WTC11 (cell line): ENCODE measurements around the gene RETREG2. TPM values are rescaled to one million over a fixed set of nuclear protein-coding genes. Genes with fewer than 3 reads are reported as not detected.

Experiments used
- ATAC-seq: fragments of 200-7000 bp; cut with Tn5 transposase; 2 replicates; pipeline ENCODE4 v1.10.0; 2021; ENCODE audit warnings: mild to moderate bottlenecking, moderate library complexity
- CTCF ChIA-PET: fragments of 300-600 bp; sonication (Branson Sonifier 250); formaldehyde crosslinking; loops from one replicate; lab custom pipeline; 2021; ENCODE audit warnings: antibody characterized with exemption; lab: Charles Lee
- POLR2A ChIA-PET: fragments of 350-600 bp; sonication (Branson Sonifier 250); formaldehyde crosslinking; loops from one replicate; lab custom pipeline; 2021; ENCODE audit warnings: antibody characterized with exemption; lab: Charles Lee
- DNase-seq: peaks from one replicate; pipeline ENCODE4 v3.0.0; 2021; ENCODE audit warnings: low spot score
- H3K27ac Mint-ChIP-seq: 2 replicates; pipeline ENCODE4 v1.8.0; 2021; ENCODE audit warnings: mixed read lengths
- H3K27me3 Mint-ChIP-seq: 2 replicates; pipeline ENCODE4 v1.8.0; 2021; ENCODE audit warnings: low read depth, mild to moderate bottlenecking, moderate library complexity, mixed read lengths
- H3K36me3 Mint-ChIP-seq: 2 replicates; pipeline ENCODE4 v1.8.0; 2021; ENCODE audit warnings: mixed read lengths
- H3K4me1 Mint-ChIP-seq: 2 replicates; pipeline ENCODE4 v1.8.0; 2022; ENCODE audit warnings: mixed read lengths
- H3K4me3 Mint-ChIP-seq: 2 replicates; pipeline ENCODE4 v1.8.0; 2021; ENCODE audit warnings: mild to moderate bottlenecking, moderate library complexity, mixed read lengths
- H3K9me3 Mint-ChIP-seq: 2 replicates; pipeline ENCODE4 v1.8.0; 2021; ENCODE audit warnings: mixed read lengths
- ARID4B ChIP-seq: sonication (generic); formaldehyde crosslinking; IDR thresholded peaks from 2 replicates; pipeline ENCODE4 v1.8.0; 2023; ENCODE audit warnings: missing genetic modification reagents, mild to moderate bottlenecking, borderline replicate concordance
- CREM ChIP-seq: sonication (generic); formaldehyde crosslinking; IDR thresholded peaks from 2 replicates; pipeline ENCODE4 v1.8.1; 2022; ENCODE audit warnings: mild to moderate bottlenecking, missing genetic modification reagents, moderate library complexity
- E2F4 ChIP-seq: sonication (generic); formaldehyde crosslinking; IDR thresholded peaks from 2 replicates; pipeline ENCODE4 v1.8.1; 2022; ENCODE audit warnings: low read depth, mild to moderate bottlenecking, moderate library complexity, missing genetic modification reagents, borderline replicate concordance
- ELF4 ChIP-seq: sonication (generic); formaldehyde crosslinking; IDR thresholded peaks from 2 replicates; pipeline ENCODE4 v1.8.1; 2022; ENCODE audit warnings: low read depth, mild to moderate bottlenecking, moderate library complexity, missing genetic modification reagents
- ESRRA ChIP-seq: sonication (generic); formaldehyde crosslinking; IDR thresholded peaks from 2 replicates; pipeline ENCODE4 v1.8.1; 2022; ENCODE audit warnings: mild to moderate bottlenecking, missing genetic modification reagents, borderline replicate concordance
- FOXK1 ChIP-seq: sonication (generic); formaldehyde crosslinking; IDR thresholded peaks from 2 replicates; pipeline ENCODE4 v1.8.0; 2022; ENCODE audit warnings: mild to moderate bottlenecking, moderate library complexity, missing genetic modification reagents
- FOXP4 ChIP-seq: sonication (generic); formaldehyde crosslinking; IDR thresholded peaks from 2 replicates; pipeline ENCODE4 v1.8.0; 2022; ENCODE audit warnings: mild to moderate bottlenecking, missing genetic modification reagents
- GTF2I ChIP-seq: fragments of 250-450 bp; sonication (Bioruptor Pico); conservative IDR thresholded peaks from 2 replicates; pipeline ENCODE4 v1.4.0; 2021; ENCODE audit warnings: mild to moderate bottlenecking
- JAZF1 ChIP-seq: fragments of 250-450 bp; sonication (Bioruptor Pico); IDR thresholded peaks from 2 replicates; pipeline ENCODE4 v1.9.0; 2021; ENCODE audit warnings: moderate library complexity, mild to moderate bottlenecking, inconsistent platforms
- KAT7 ChIP-seq: sonication (generic); formaldehyde crosslinking; IDR thresholded peaks from 2 replicates; pipeline ENCODE4 v1.8.1; 2023; ENCODE audit warnings: missing genetic modification reagents, mild to moderate bottlenecking, borderline replicate concordance
- MAX ChIP-seq: sonication (generic); formaldehyde crosslinking; IDR thresholded peaks from 2 replicates; pipeline ENCODE4 v1.8.0; 2022; ENCODE audit warnings: mild to moderate bottlenecking, missing genetic modification reagents
- NR2C2 ChIP-seq: sonication (generic); formaldehyde crosslinking; IDR thresholded peaks from 2 replicates; pipeline ENCODE4 v1.8.0; 2022; ENCODE audit warnings: mild to moderate bottlenecking, missing genetic modification reagents
- SMAD3 ChIP-seq: sonication (generic); formaldehyde crosslinking; IDR thresholded peaks from 2 replicates; pipeline ENCODE4 v1.8.0; 2022; ENCODE audit warnings: missing genetic modification reagents, mild to moderate bottlenecking, borderline replicate concordance
- SP1 ChIP-seq: sonication (generic); formaldehyde crosslinking; conservative IDR thresholded peaks from 2 replicates; pipeline ENCODE4 v1.8.1; 2022; ENCODE audit warnings: missing genetic modification reagents
- STAT6 ChIP-seq: sonication (generic); formaldehyde crosslinking; conservative IDR thresholded peaks from 2 replicates; pipeline ENCODE4 v1.8.1; 2023; ENCODE audit warnings: mild to moderate bottlenecking, low read depth, missing genetic modification reagents, moderate library complexity
- USF2 ChIP-seq: sonication (generic); formaldehyde crosslinking; IDR thresholded peaks from 2 replicates; pipeline ENCODE4 v1.8.1; 2023; ENCODE audit warnings: mild to moderate bottlenecking, missing genetic modification reagents, moderate library complexity
- ZNF425 ChIP-seq: fragments of 250-450 bp; sonication (Bioruptor Pico); conservative IDR thresholded peaks from 2 replicates; pipeline ENCODE4 v1.9.0; 2021; ENCODE audit warnings: mild to moderate bottlenecking
- total RNA-seq: library from RNA; stranded (reverse); gene quantifications from 3 replicates; pipeline ENCODE4 v1.2.3, GENCODE V29; 2021

The RETREG2 gene
- total RNA-seq, 1 experiment from 2014 or later = 60.2 TPM

GRCh38 chr2:219205981-219206327 is 27.9 kb downstream of the RETREG2 start:
- H3K27me3 Mint-ChIP-seq = peaks cover 15% of the 10 kb centered on the region
- DNase-seq (no peak), ATAC-seq (no peak)
- POLR2A ChIA-PET = interaction anchor here (0.7 to 2.0 kb wide), 8 partner anchors 11 to 47 kb away, joined by 3 to 16 read pairs (median 6); partner anchors contain the start of genes ABCB6, ANKZF1, ATG9A and CNPPD1
- TF ChIP-seq ESRRA (CRISPR knock-in tag) (no peak), NR2C2 (no peak), FOXK1 (no peak), FOXP4 (CRISPR knock-in tag) (no peak), ZNF425 (CRISPR knock-in tag) (no peak), ELF4 (CRISPR knock-in tag) (no peak), GTF2I (CRISPR knock-in tag) (no peak)
- TF ChIP-seq, all 79 proteins: peak for 0
- CTCF ChIA-PET = interaction anchor here (0.9 to 2.0 kb wide), 12 partner anchors 8 to 324 kb away, joined by 3 to 11 read pairs (median 6); partner anchors contain the start of genes CNPPD1, GLB1L and STK16
- Mint-ChIP-seq H3K27ac (peak overlapping the region; percentile 91), H3K36me3 (peaks cover 25% of the 10 kb centered on the region), H3K9me3 (peaks cover 8% of the 10 kb centered on the region), H3K4me1 (peaks cover 6% of the 10 kb centered on the region), H3K4me3 (peak overlapping the region; percentile 74)

- Mint-ChIP-seq H3K27me3 (peaks cover 15% of the 10 kb centered on the region), H3K4me1 (peaks cover 6% of the 10 kb centered on the region), H3K9me3 (peaks cover 5% of the 10 kb centered on the region), H3K4me3 (peak within 1 kb of the TSS; percentile 74), H3K27ac (peak within 1 kb of the TSS; percentile 91), H3K36me3 (peaks cover 30% of the 10 kb centered on the region)
- peak; percentile 96 for ATAC-seq
- ChIA-PET CTCF (interaction anchor here (0.8 to 2.0 kb wide), 14 partner anchors 9 to 323 kb away, joined by 3 to 11 read pairs (median 4); partner anchors contain the start of genes CNPPD1, GLB1L and STK16), POLR2A (interaction anchor here (0.7 to 2.0 kb wide), 8 partner anchors 11 to 46 kb away, joined by 3 to 16 read pairs (median 6); partner anchors contain the start of genes ABCB6, ANKZF1, ATG9A and CNPPD1)
- DNase-seq = peak; percentile 93
- TF ChIP-seq USF2 (CRISPR knock-in tag) (peak; percentile 44), STAT6 (CRISPR knock-in tag) (no peak), KAT7 (CRISPR knock-in tag) (no peak), SP1 (CRISPR knock-in tag) (peak; percentile 40), ARID4B (0 out of 2 replicates have a peak, but pooled peaks have one; percentile 80), SMAD3 (CRISPR knock-in tag) (peak; percentile 44; the same call in 1 of the 2 replicates), CREM (CRISPR knock-in tag) (peak; percentile 88; the same call in 1 of the 2 replicates), E2F4 (CRISPR knock-in tag) (no peak), MAX (CRISPR knock-in tag) (peak; percentile 59), FOXK1 (peak; percentile 70), JAZF1 (CRISPR knock-in tag) (no peak)
Measured at GRCh38 chr2:219206328-219207133, 28.5 kb downstream of the RETREG2 start, which contains the start of gene ZFAND2B. TSS of gene ZFAND2B (plus strand) at chr2:219206782. CDS start at chr2:219206988, 206 bp downstream.
